ENCODE results near the gene CCR9. TPM values are rescaled to one million over a fixed set of nuclear protein-coding genes. Genes with fewer than 3 reads are reported as not detected.

The CCR9 gene
- total RNA-seq, 2 donors from 2014 or later: not detected

GRCh38 chr3:45946875-45947274 is 60.5 kb downstream of the CCR9 start:
- Histone ChIP-seq H3K27ac (peak overlapping the region in 1 of 2 donors; percentile 62), H3K9me3 (no peaks in the 10 kb centered on the region), H3K4me1 (peaks cover 0 to 5% of the 10 kb centered on the region in 2 donors), H3K4me3 (no peak overlapping the region), H3K27me3 (no peaks in the 10 kb centered on the region), H3K36me3 (peaks cover 67% of the 10 kb centered on the region)
- TF ChIP-seq, protein P1, sequence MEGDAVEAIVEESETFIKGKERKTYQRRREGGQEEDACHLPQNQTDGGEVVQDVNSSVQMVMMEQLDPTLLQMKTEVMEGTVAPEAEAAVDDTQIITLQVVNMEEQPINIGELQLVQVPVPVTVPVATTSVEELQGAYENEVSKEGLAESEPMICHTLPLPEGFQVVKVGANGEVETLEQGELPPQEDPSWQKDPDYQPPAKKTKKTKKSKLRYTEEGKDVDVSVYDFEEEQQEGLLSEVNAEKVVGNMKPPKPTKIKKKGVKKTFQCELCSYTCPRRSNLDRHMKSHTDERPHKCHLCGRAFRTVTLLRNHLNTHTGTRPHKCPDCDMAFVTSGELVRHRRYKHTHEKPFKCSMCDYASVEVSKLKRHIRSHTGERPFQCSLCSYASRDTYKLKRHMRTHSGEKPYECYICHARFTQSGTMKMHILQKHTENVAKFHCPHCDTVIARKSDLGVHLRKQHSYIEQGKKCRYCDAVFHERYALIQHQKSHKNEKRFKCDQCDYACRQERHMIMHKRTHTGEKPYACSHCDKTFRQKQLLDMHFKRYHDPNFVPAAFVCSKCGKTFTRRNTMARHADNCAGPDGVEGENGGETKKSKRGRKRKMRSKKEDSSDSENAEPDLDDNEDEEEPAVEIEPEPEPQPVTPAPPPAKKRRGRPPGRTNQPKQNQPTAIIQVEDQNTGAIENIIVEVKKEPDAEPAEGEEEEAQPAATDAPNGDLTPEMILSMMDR (IDR thresholded peaks at IDR 0.05): no peak
- DNase-seq (ENCODE audit: low spot score): no peak

DNA sequence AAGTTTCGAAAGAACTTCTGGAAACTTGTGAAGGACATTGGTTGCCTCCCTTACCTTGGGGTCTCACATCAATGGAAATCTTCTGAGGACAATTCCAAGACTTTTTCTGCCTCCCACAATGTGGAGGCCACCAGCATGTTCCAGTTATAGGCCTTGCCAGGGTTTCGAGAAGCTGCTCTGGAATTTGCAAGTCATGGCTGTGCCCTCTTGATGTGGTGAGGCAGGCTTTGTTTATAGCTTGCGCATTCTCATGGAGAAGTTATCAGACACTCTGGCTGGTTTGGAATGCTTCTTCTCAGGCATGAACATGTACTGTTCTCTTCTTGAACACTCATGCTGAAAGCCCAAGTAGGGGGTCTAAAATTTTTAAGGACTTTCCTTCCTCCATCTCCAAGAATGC is 61.0 kb downstream of the CCR9 start:
- peak overlapping the region in 1 of 2 donors; percentile 62 for H3K27ac ChIP-seq

GRCh38 chr3:45948311-45948781 is 62.0 kb downstream of the CCR9 start:
- Histone ChIP-seq H3K27ac (peak overlapping the region in 1 of 2 donors; percentile 62), H3K36me3 (peaks cover 81% of the 10 kb centered on the region), H3K27me3 (no peaks in the 10 kb centered on the region), H3K4me3 (no peak overlapping the region), H3K4me1 (no peaks in the 10 kb centered on the region), H3K9me3 (no peaks in the 10 kb centered on the region)
- TF ChIP-seq, protein P1 (IDR thresholded peaks at IDR 0.05): no peak
- DNase-seq (ENCODE audit: low spot score): no peak

More for the DNA sequence above, 61.0 kb downstream of the CCR9 start:
- Histone ChIP-seq H3K9me3 (no peaks in the 10 kb centered on the region), H3K4me3 (no peak overlapping the region), H3K36me3 (peaks cover 72% of the 10 kb centered on the region), H3K4me1 (peaks cover 0 to 4% of the 10 kb centered on the region in 2 donors), H3K27me3 (no peaks in the 10 kb centered on the region)
- TF ChIP-seq, protein P1 (IDR thresholded peaks at IDR 0.05): no peak
- no peak for DNase-seq (ENCODE audit: low spot score)

- peaks cover 87% of the 10 kb centered on the region for H3K36me3 ChIP-seq
- no peaks in the 10 kb centered on the region for H3K4me1 ChIP-seq
- TF ChIP-seq, protein P1 (IDR thresholded peaks at IDR 0.05): no peak
- H3K27me3 ChIP-seq: no peaks in the 10 kb centered on the region
- H3K4me3 ChIP-seq: no peak overlapping the region
- H3K9me3 ChIP-seq: no peaks in the 10 kb centered on the region
- DNase-seq (ENCODE audit: low spot score): no peak
- no peak overlapping the region for H3K27ac ChIP-seq
These were observed 62.5 kb downstream of the CCR9 start for GRCh38 chr3:45948881-45949280.

GRCh38 chr3:45949432-45949831 is 63.1 kb downstream of the CCR9 start:
- H3K27me3 ChIP-seq: no peaks in the 10 kb centered on the region
- no peak overlapping the region for H3K27ac ChIP-seq
- H3K36me3 ChIP-seq: peaks cover 92% of the 10 kb centered on the region
- no peaks in the 10 kb centered on the region for H3K9me3 ChIP-seq
- no peak overlapping the region for H3K4me3 ChIP-seq
- TF ChIP-seq, protein P1 (IDR thresholded peaks at IDR 0.05): no peak
- no peaks in the 10 kb centered on the region for H3K4me1 ChIP-seq
- DNase-seq (ENCODE audit: low spot score): no peak

GRCh38 chr3:45950131-45950530 is 63.8 kb downstream of the CCR9 start:
- Histone ChIP-seq H3K27ac (no peak overlapping the region), H3K36me3 (peaks cover 98% of the 10 kb centered on the region), H3K27me3 (no peaks in the 10 kb centered on the region), H3K9me3 (no peaks in the 10 kb centered on the region), H3K4me3 (no peak overlapping the region), H3K4me1 (no peaks in the 10 kb centered on the region)
- DNase-seq (ENCODE audit: low spot score): no peak
- TF ChIP-seq, protein P1 (IDR thresholded peaks at IDR 0.05): no peak

All from right atrium auricular region (tissue), 2 donors.